ENCODE data around the gene SLC2A13. TPM values are rescaled to one million over a fixed set of nuclear protein-coding genes. Genes with fewer than 3 reads are reported as not detected.

The SLC2A13 gene
- total RNA-seq, 1 experiment from 2014 or later = 1.6 TPM

- Histone ChIP-seq H3K9me3 (ENCODE audit: insufficient read depth, low read depth) (no peaks in the 10 kb centered on the region), H3K27me3 (ENCODE audit: insufficient read depth, low read depth) (no peaks in the 10 kb centered on the region), H3K4me2 (peak overlapping the region; percentile 85), H3K79me2 (ENCODE audit: low read depth) (no peaks in the 10 kb centered on the region), H3K4me1 (replicated peaks; ENCODE audit: insufficient read depth) (peaks cover 5% of the 10 kb centered on the region; the same call in 1 of the 2 replicates), H3K27ac (no peak overlapping the region), H2AFZ (peak overlapping the region; percentile 92), H3K36me3 (ENCODE audit: low read depth) (no peaks in the 10 kb centered on the region), H3K9me2 (ENCODE audit: insufficient read depth) (no peaks in the 10 kb centered on the region), H3K4me3 (peak overlapping the region; percentile 84), H4K20me1 (ENCODE audit: insufficient read depth) (no peaks in the 10 kb centered on the region), H3F3A (ENCODE audit: insufficient read depth, low read depth) (no peaks in the 10 kb centered on the region; the same call in 1 of the 2 replicates)
- no peak for TF ChIP-seq CTCF (conservative IDR thresholded peaks at IDR 0.05)
- no peak for TF ChIP-seq EZH2 (IDR thresholded peaks at IDR 0.05; ENCODE audit: low read depth)
- intact Hi-C loops (cut with micrococcal nuclease; ENCODE audit: unreplicated experiment) = loop anchor here (1.0 kb wide), 1 partner anchor 15 kb away; no protein-coding TSS in a partner anchor
- no peak for DNase-seq
- ChIA-PET POLR2A (ENCODE audit: unreplicated experiment) (no interaction called here), CTCF (interaction anchor here (0.5 to 2.5 kb wide), 2 partner anchors 62 to 93 kb away, joined by 3 to 8 read pairs; no protein-coding TSS in a partner anchor)
- no TSS peak for BruUV-seq (replicated peaks)
Observed at GRCh38 chr12:40104461-40105264, 1.2 kb downstream of the SLC2A13 start.

- BruUV-seq (replicated peaks) = no TSS peak
- Histone ChIP-seq H3K9me2 (ENCODE audit: insufficient read depth) (no peaks in the 10 kb centered on the region), H3K79me2 (ENCODE audit: low read depth) (no peaks in the 10 kb centered on the region), H3K27ac (no peak overlapping the region), H3K4me1 (replicated peaks; ENCODE audit: insufficient read depth) (peaks cover 5% of the 10 kb centered on the region; the same call in 1 of the 2 replicates), H3K4me3 (no peak overlapping the region), H3K36me3 (ENCODE audit: low read depth) (no peaks in the 10 kb centered on the region), H3K27me3 (ENCODE audit: insufficient read depth, low read depth) (no peaks in the 10 kb centered on the region), H3K9me3 (ENCODE audit: insufficient read depth, low read depth) (no peaks in the 10 kb centered on the region), H3K4me2 (no peak overlapping the region), H4K20me1 (ENCODE audit: insufficient read depth) (no peaks in the 10 kb centered on the region), H3F3A (ENCODE audit: insufficient read depth, low read depth) (no peaks in the 10 kb centered on the region; the same call in 1 of the 2 replicates), H2AFZ (no peak overlapping the region)
- intact Hi-C loops (cut with micrococcal nuclease; ENCODE audit: unreplicated experiment) = no loop called here
- DNase-seq = no peak
- ChIA-PET CTCF (no interaction called here), POLR2A (ENCODE audit: unreplicated experiment) (no interaction called here)
- no peak for TF ChIP-seq CTCF (conservative IDR thresholded peaks at IDR 0.05)
Observed at GRCh38 chr12:40103043-40103442, 2.8 kb downstream of the SLC2A13 start.

- CTCF ChIA-PET = no interaction called here
- no TSS peak for BruUV-seq (replicated peaks)
- Histone ChIP-seq H4K20me1 (ENCODE audit: insufficient read depth) (no peaks in the 10 kb centered on the region), H3K27ac (no peak overlapping the region), H3K4me1 (replicated peaks; ENCODE audit: insufficient read depth) (peaks cover 5% of the 10 kb centered on the region; the same call in 1 of the 2 replicates), H3K9me2 (ENCODE audit: insufficient read depth) (no peaks in the 10 kb centered on the region), H3K4me2 (no peak overlapping the region), H3K79me2 (ENCODE audit: low read depth) (no peaks in the 10 kb centered on the region), H3F3A (ENCODE audit: insufficient read depth, low read depth) (no peaks in the 10 kb centered on the region; the same call in 1 of the 2 replicates), H3K9me3 (ENCODE audit: insufficient read depth, low read depth) (no peaks in the 10 kb centered on the region), H2AFZ (no peak overlapping the region), H3K36me3 (ENCODE audit: low read depth) (no peaks in the 10 kb centered on the region), H3K27me3 (ENCODE audit: insufficient read depth, low read depth) (no peaks in the 10 kb centered on the region), H3K4me3 (no peak overlapping the region)
- intact Hi-C loops (cut with micrococcal nuclease; ENCODE audit: unreplicated experiment) = no loop called here
- DNase-seq = no peak
- POLR2A ChIA-PET (ENCODE audit: unreplicated experiment) = no interaction called here
- TF ChIP-seq CTCF (conservative IDR thresholded peaks at IDR 0.05) (no peak), EZH2 (IDR thresholded peaks at IDR 0.05; ENCODE audit: low read depth) (no peak)
Observed at GRCh38 chr12:40101747-40102146, 4.1 kb downstream of the SLC2A13 start.
